GM18873 (cell line): ENCODE measurements around the gene WASF2.
A peak's percentile ranks its signal among the peaks of the same experiment; 100 is the strongest.
"Not testable (repeated sequence)": the region's sequence is repeated elsewhere in the genome, so short reads cannot be mapped to it uniquely, and the experiment has no call there.

Experiments
- ATAC-seq: cut with Tn5 transposase; IDR thresholded peaks from one replicate; pipeline ENCODE4 v1.9.1; 2021; ENCODE audit warnings: mild to moderate bottlenecking, moderate library complexity, moderate number of reproducible peaks; ENCODE audit not compliant: unreplicated experiment, low FRiP score

Gene WASF2

DNA sequence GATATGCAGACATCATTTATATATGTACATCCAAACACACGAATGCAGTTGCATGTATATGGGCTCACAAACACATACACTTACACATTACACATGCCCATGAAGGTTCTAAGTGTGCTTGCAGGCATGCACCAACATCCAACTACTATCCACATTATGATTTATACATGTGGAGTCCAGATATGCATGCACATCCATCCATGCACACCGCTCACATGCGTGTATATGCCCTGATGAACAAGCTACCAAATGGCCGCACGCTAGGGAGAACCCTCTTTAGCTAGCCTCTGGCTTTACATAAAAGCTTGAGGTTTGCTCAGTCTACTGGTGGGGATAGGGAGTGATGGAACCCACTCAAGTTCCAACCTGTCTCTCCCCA, 89.0 kb downstream of the WASF2 start:
- ATAC-seq, result no peak

DNA sequence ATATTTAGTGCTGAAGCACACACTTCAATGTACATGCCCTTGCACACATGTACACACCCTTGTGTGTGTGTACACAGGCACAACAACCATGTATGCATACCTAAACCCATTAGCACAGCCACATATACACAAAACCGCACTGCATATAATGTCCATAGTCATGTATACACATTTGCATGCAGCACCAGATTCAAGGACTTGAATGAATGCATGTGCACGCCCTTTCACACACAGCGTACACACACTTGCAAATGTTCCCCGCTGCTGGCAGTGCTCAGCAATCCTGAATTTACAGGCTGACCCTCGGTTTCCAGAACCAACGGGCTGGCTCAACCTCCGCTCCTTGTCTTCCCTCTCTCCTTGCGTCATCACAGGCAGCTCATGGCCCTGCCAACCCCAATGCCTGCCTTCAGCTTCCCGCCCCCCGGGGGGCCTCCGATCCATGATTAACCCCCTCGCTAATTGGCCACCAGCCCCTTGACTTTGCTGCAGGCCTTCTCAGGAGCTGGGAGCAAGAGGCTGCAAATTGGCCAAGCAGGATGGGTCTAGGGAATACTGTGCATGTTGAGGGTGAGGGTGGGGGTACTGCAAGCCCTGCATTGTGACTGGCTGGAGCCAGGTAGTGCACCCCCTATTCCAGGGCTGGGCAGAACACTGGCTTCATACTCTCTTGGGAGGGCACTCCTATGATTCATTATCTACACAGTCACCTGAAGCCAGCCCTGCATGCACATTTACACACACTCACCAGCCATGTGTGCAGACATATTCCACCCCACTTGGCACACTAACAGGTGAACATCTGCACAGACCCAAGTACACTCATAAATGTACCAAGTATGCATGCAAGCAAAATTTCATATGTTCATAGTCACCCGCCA, 89.6 kb downstream of the WASF2 start:
- no peak for ATAC-seq

DNA sequence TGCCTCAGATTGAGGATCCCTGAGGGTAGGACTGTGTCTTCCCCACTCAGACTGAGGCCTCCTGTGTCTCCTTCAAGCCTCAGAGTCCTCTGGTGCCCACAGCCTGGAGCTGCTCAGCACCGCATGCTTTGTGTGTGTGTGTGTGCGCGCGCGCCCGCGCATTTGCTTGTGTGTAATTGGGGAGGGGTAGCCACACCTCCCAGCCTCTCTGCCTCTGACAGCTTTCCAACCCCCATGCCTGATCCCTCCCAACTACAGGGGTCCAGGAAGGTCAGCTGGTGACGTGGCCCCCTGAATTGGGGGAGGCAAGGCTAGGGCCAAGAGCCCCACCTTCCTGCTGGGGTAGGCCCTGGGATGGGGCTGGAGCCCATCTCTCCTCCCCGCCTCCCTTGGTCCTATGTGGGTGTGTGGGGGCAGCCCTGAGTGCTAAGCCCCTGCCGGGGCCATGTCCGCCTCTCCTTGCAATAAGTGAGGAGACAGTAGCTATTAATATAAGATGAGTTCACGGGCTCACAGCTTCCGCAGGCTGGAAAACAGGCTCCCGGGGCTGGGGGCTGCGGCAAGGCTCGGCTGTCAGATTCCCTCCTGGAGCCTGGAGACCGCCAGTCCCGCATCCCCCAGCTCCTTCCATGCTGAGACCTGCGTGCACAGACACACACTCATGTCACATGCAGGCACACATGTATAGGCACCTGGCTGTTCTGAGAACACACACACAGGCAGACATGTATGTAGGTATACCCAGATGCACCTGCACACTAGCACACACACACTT, 90.5 kb downstream of the WASF2 start:
- ATAC-seq, result no peak

DNA sequence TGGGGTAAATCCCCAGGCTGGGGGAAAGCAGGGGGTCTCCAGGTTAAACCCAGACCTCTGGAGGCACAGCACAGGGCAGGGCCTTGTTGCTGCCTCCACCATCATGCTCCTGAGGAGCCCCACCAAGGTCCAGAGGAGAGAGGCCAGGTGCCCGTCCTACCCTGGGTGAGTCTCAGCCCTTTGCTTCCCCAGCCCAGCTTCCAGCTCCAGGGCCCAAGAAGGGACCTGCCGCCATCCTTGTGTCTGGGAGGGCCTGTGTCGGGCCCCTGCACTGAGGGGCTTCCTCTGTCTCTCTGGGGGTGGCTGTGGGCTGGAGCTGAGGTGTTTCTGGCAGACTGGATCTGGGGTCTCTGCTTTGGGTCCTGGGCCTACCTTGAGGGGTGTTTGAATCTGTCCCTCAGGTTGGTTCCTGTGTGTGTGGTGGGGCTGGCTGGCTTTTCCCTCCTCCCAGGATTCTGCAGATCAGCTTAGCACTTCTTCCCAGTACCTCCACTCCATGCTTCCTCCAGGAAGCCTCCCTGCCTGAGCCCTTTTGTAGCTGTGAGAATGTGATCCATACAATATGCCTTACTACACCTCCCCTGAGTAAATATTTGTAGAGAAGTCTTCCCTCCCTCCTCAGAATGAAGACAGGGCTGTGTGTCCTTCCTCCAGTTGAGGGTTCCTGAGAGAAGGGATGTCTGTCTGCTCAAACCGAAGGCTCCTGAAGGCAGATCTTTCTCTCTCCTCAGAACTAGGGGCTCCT, 91.4 kb downstream of the WASF2 start:
- no peak for ATAC-seq

DNA sequence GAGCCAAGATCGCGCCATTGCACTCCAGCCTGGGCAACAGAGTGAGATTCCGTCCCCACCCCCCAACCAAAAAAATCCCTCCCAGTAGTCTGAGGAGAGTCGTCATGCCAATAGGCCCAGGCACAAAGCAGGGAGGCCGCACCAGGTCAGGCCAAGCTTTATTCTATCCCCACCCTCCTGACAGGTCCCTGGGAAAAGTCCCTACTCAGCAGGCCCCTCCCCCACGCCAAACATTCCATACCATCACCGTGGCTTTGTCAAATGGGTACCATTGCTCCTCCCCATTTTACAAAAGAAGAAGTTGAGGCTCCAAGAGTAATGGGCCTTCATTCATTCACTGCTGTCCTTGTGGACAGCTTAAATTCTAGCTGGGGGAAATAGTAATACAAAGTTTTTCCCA, 92.2 kb downstream of the WASF2 start:
- no peak for ATAC-seq

DNA sequence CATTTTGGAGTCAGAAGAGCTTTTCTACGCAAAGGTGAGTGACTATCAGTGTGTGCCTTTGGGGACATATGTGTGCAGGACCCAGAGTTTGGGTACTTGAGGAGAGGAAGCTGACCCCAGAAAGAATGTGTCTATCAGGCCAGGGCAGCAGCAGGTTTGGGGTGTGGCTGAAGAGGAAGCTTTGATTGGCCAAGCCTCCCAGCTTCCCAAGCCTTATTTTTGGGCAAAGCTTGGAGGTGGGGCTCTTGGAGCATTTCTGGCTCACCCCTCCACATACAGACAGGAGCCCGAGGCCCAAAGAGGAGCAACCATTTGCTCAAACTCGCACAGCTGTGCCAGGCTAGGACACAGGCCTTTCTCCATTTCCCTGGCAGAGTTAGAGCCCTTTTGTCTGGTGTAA, 92.9 kb downstream of the WASF2 start:
- ATAC-seq, result no peak

DNA sequence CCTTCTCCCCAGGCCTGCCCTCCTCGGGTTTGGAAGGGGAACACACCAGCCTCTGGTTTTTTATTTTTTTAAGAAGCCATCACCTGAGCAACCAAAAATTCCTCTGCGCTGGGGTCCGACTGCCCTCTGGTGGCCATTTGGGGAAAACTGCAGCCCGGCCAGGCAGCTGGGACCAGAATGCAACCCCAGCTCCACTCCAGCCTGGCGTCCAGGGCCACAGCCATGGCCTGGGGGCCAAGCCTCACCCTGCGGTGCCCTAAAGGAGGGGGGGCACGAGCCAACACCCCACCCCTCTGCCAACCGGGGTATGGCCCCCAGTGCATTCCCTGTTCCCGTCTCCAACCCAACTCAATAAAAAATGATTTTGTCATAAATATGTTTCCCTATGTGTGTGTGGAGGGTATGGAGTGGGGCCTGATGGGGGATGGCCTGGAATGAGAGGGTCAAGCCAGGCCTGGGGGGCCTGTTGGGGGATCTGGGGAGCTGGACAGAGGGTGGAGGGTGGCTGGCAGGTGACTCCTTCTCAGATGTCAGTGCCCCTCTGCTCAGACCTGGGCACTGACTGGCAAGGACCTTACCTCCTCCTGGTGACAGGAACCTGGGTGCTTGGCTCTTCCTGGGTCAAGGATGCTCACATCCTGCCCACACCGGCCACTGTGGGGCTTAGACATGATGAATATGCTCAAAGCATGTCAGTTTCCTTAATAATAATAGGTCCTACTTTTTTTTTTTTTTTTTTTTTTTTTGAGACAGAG, 94.3 kb downstream of the WASF2 start:
- no peak for ATAC-seq

DNA sequence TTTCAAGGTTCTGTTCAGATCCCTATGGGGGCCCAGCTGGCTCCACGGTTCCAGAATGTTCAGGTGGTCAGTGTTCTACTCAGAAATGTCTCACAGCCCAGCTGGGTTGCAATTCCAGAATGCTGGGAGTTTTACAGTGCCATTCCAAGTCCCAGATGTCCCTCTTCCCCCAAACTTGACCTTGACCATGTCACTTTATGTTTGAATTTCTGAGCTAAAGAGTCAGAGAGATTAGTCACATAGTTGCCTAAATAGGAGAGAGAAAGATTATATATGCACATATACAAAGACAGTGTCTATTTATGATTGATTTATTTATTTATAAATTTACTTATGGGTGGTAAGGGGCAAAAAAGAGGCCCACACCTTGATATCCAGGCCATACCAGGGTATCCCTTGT, 95.0 kb downstream of the WASF2 start:
- no peak for ATAC-seq

DNA sequence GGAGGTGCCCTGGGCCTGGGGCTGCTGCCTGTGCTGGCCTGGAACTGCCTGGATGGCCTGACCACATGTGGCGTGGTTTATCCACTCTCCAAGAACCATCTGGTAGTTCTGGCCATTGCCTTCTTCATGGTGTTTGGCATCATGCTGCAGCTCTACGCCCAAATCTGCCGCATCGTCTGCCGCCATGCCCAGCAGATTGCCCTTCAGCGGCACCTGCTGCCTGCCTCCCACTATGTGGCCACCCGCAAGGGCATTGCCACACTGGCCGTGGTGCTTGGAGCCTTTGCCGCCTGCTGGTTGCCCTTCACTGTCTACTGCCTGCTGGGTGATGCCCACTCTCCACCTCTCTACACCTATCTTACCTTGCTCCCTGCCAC, 95.7 kb downstream of the WASF2 start:
- ATAC-seq, result no peak

DNA sequence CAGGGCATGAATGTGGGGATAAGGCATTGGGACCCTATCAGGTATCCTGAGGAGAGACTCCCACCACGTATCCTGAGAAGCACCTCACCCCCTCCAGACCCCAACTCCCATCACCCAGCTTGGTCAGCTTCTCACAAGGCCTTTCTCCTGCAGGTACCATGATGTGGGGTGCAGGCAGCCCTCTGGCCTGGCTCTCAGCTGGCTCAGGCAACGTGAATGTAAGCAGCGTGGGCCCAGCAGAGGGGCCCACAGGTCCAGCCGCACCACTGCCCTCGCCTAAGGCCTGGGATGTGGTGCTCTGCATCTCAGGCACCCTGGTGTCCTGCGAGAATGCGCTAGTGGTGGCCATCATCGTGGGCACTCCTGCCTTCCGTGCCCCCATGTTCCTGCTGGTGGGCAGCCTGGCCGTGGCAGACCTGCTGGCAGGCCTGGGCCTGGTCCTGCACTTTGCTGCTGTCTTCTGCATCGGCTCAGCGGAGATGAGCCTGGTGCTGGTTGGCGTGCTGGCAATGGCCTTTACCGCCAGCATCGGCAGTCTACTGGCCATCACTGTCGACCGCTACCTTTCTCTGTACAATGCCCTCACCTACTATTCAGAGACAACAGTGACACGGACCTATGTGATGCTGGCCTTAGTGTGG, 96.2 kb downstream of the WASF2 start:
- no peak for ATAC-seq

DNA sequence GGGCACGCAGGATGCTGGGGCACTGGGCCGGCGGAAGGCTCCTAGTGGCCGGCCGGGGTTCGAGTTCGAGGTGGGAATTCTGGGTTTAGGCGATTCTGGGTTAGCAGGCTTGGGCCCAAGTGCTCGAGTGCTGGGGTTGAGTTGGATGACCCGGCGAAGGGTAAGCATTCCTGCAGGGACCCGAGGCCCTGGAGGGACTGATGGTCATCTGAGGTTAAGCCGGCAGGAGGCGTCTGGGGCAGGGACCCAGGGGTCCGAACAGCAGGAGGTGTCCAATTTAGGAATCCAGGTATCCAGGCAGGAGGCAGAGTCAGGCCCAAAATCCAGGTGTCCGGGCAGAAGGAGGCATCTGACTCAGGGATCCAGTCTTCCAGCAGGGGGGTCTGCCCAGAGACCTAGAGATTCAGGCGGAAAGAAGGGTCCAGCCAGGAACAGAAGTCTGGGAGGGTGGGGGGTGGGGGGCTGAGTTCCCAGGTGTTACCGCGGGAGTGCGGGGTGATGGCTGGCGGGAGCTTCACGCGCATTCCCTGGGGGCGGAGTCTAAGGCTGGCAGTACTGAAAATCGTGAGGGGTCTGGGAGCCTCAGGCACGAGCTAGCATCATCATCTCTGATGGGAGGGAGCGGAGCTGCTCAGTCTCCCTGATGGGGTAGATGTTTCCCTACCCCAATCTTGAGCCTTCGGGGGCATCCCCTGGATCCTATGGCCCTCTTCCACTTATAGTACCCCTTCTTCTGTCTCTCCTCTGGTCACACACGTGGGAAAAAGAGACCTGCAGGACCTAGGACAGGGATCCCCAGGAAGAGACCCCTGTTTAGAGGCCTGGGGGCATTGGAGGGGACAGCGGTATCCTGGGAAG, 97.0 kb downstream of the WASF2 start:
- no peak for ATAC-seq

DNA sequence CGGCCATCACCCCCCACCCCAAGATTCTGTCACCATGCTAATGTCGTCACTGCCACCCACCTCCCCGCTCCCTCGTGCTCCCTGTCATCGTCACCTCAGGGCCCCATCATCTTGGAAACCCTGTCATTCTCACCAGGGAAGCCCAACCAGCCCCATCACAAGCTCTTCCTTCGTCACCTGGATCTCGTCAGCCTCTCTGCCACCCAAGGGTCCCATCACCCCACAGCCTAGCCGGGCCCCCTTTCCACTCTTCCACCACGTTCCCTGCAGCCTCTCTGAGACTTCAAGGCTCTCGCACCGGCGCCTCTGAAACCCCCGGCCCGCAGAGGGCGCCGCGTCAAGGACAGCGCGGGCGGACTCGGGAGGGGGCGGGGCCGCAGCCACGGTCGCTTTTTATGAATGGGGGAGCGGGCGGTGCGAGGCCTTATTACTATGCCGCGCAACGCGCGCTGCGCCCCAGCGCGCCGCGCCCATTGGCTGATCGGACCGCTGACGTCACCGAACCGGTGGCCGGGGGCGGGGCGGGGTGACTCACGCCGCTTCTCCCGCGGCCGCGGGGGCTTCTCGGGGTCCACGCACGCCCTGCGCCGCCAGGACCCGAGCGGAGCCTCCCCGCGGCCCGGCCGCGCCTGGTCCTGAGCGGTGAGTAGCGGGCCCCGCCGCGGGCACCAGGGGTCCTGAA, 97.7 kb downstream of the WASF2 start, which contains the start of gene GPR3:
GPR3 (plus strand) TSS at position 527 of the 682 bp plus-strand sequence. CDS start 1,177 bp downstream, outside the sequence.
- ATAC-seq, result peak; percentile 54

DNA sequence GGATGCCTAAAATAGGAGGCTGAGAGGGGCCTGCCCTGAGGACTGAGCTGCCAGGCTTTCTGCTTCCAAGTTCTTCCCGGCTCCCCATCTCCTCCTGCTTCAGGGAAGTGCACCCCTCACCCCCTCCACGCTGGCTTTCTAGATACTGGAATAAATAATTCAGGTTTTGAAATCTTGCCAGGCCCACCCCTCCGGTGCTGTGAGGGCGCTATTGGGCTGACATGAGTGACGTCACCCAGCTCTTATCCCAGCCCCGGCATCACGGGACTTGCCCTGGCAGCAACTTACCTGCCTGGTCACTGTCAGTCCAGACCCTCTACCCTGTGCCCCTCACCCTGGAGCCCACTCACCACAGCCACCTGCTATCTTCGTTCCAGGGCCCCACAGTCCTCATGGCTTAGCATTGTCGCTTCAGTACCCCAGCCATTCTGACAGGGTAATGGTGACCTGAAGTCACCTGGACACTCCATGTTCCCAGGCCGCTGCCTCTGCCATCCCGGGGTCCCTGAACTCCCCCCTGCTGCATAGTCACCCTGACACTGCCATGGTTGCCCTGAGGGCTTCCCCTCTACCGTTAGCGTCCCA, 98.4 kb downstream of the WASF2 start:
- ATAC-seq, result no peak

DNA sequence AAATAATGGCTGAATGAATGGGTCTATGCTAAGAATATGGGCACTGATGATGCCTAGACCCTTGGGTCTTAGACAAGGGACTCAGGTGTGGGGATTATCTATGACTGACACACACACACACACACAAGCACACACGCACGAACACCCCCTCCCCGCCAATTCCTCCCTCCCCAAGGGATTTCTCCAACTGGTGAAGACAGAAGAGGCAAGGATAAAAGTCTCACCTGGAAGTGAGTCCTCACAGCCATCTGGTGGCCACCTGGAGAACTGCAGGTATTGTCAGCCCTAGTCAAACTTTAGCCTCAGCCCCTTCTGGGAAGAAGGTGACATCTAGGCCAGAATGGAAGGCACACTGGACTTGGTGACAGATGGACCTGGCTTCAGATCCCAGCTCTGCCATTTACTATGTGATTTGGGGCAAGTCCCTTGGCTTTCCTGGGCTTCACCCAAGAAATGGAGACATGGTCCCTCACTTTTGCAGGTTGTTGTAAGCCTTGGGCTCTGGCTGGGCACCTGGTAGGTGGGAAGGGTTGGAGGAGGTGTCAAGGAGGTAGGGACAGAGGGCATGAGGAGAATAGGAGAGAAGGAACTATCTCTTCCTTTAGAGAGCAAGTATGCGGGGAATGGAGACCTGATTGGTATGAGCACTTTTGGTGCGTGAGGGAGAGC, 101.5 kb downstream of the WASF2 start:
- no peak for ATAC-seq

DNA sequence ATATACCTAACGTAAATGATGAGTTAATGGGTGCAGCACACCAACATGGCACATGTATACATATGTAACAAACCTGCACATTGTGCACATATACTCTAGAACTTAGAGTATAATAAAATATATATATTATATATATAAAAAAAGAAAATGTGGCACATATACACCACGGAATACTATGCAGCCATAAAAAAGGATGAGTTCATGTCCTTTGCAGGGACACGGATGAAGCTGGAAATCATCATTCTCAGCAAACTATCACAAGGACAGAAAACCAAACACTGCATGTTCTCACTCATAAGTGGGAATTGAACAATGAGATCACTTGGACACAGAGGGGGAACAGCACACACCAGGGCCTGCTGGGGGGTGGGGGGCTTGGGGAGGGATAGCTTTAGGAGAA, 105.2 kb downstream of the WASF2 start:
- ATAC-seq, result not testable (repeated sequence)

DNA sequence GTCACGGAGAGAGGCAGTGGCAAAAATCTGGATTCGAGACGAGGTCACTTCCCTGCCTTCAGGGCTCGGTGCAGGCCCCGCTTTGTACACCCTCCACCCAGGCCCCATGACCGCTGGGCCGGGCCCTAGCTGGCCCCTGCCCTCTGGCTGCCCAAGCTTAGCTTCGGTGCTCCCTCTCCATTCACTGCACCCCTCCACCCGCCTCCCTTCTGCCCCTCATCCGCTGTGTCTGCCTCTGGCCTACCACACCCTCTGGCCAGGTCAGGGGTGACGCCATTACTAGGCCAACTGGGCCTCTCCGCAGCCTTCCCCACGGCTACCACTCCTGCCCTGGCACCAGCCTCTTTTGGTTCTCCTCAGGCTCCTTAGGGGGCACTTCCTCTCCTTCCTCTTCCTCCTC, 106.3 kb downstream of the WASF2 start:
- ATAC-seq, result no peak

DNA sequence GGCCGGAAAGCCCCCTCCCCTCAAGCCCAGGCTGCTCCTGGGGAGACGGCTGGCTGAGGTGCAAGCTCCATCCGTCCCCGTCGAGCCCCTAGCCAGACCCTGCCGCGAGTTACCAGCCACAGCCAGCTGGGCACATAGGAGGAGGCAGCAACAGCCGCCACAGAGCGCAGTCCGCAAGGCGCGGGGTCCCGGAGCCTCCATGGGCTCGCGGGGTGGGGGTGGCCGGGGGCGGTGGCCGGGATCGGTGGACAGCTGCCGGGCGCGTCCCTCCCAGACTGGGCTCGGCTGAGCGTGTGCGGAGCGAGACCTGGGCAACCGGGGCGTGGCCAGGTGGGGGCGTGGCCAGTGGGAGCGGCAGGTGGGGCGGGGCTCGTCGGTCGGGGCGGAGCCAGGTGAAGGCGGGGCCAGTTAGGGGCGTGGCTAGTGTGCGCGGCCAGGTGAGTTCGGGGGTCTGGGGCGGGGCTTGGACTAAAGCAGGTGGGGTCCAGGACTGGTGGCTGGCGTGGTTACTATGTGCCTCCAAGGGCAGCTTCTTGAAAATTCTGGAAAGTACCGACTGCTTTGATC, 106.8 kb downstream of the WASF2 start, which contains the start of gene CD164L2:
CD164L2 (minus strand) TSS at position 295 of the 567 bp plus-strand sequence; CDS start at position 201, 94 bp downstream.
- no peak for ATAC-seq
